WTC11 (cell line): ENCODE measurements around the gene PC. TPM values are rescaled to one million over a fixed set of nuclear protein-coding genes. Genes with fewer than 3 reads are reported as not detected.

Experiments
- ATAC-seq: fragments of 200-7000 bp; cut with Tn5 transposase; 2 replicates; pipeline ENCODE4 v1.10.0; 2021; ENCODE audit warnings: mild to moderate bottlenecking, moderate library complexity
- CTCF ChIA-PET: fragments of 300-600 bp; sonication (Branson Sonifier 250); formaldehyde crosslinking; loops from one replicate; lab custom pipeline; 2021; ENCODE audit warnings: antibody characterized with exemption; lab: Charles Lee
- POLR2A ChIA-PET: fragments of 350-600 bp; sonication (Branson Sonifier 250); formaldehyde crosslinking; loops from one replicate; lab custom pipeline; 2021; ENCODE audit warnings: antibody characterized with exemption; lab: Charles Lee
- DNase-seq: peaks from one replicate; pipeline ENCODE4 v3.0.0; 2021; ENCODE audit warnings: low spot score
- H3K27ac Mint-ChIP-seq: 2 replicates; pipeline ENCODE4 v1.8.0; 2021; ENCODE audit warnings: mixed read lengths
- H3K27me3 Mint-ChIP-seq: 2 replicates; pipeline ENCODE4 v1.8.0; 2021; ENCODE audit warnings: low read depth, mild to moderate bottlenecking, moderate library complexity, mixed read lengths
- H3K36me3 Mint-ChIP-seq: 2 replicates; pipeline ENCODE4 v1.8.0; 2021; ENCODE audit warnings: mixed read lengths
- H3K4me1 Mint-ChIP-seq: 2 replicates; pipeline ENCODE4 v1.8.0; 2022; ENCODE audit warnings: mixed read lengths
- H3K4me3 Mint-ChIP-seq: 2 replicates; pipeline ENCODE4 v1.8.0; 2021; ENCODE audit warnings: mild to moderate bottlenecking, moderate library complexity, mixed read lengths
- H3K9me3 Mint-ChIP-seq: 2 replicates; pipeline ENCODE4 v1.8.0; 2021; ENCODE audit warnings: mixed read lengths
- CBFB ChIP-seq: sonication (generic); formaldehyde crosslinking; IDR thresholded peaks from 2 replicates; pipeline ENCODE4 v1.8.1; 2022; ENCODE audit warnings: mild to moderate bottlenecking, low read depth, missing genetic modification reagents
- ESRRA ChIP-seq: sonication (generic); formaldehyde crosslinking; IDR thresholded peaks from 2 replicates; pipeline ENCODE4 v1.8.1; 2022; ENCODE audit warnings: mild to moderate bottlenecking, missing genetic modification reagents, borderline replicate concordance
- ETV6 ChIP-seq: sonication (generic); formaldehyde crosslinking; IDR thresholded peaks from 2 replicates; pipeline ENCODE4 v1.8.1; 2022; ENCODE audit warnings: mild to moderate bottlenecking, missing genetic modification reagents
- GABPB1 ChIP-seq: sonication (generic); formaldehyde crosslinking; IDR thresholded peaks from 2 replicates; pipeline ENCODE4 v1.8.1; 2023; ENCODE audit warnings: mild to moderate bottlenecking, missing genetic modification reagents
- HMGA2 ChIP-seq: fragments of 250-450 bp; sonication (Bioruptor Pico); IDR thresholded peaks from 2 replicates; pipeline ENCODE4 v1.4.0; 2021; ENCODE audit warnings: mild to moderate bottlenecking, moderate library complexity
- JUN ChIP-seq: sonication (generic); formaldehyde crosslinking; IDR thresholded peaks from 2 replicates; pipeline ENCODE4 v1.8.0; 2023; ENCODE audit warnings: mild to moderate bottlenecking, missing genetic modification reagents
- NFE2L1 ChIP-seq: sonication (generic); formaldehyde crosslinking; IDR thresholded peaks from 2 replicates; pipeline ENCODE4 v1.8.1; 2023; ENCODE audit warnings: missing genetic modification reagents
- NR3C1 ChIP-seq: sonication (generic); formaldehyde crosslinking; conservative IDR thresholded peaks from 2 replicates; pipeline ENCODE4 v1.8.1; 2023; ENCODE audit warnings: low read depth, mild to moderate bottlenecking, missing genetic modification reagents
- RELA ChIP-seq: sonication (generic); formaldehyde crosslinking; IDR thresholded peaks from 2 replicates; pipeline ENCODE4 v1.8.1; 2022; ENCODE audit warnings: missing genetic modification reagents, mild to moderate bottlenecking, borderline replicate concordance
- ZBTB21 ChIP-seq: sonication (generic); formaldehyde crosslinking; IDR thresholded peaks from 2 replicates; pipeline ENCODE4 v1.8.1; 2023; ENCODE audit warnings: mild to moderate bottlenecking, missing genetic modification reagents, borderline replicate concordance
- ZNF121 ChIP-seq: sonication (generic); formaldehyde crosslinking; IDR thresholded peaks from 2 replicates; pipeline ENCODE4 v1.8.0; 2023; ENCODE audit warnings: missing genetic modification reagents
- total RNA-seq: library from RNA; stranded (reverse); gene quantifications from 3 replicates; pipeline ENCODE4 v1.2.3, GENCODE V29; 2021
- TF ChIP-seq, protein P1 (sequence below): sonication (generic); formaldehyde crosslinking; conservative IDR thresholded peaks from 2 replicates; pipeline ENCODE4 v1.8.1; 2023; ENCODE audit warnings: mild to moderate bottlenecking, low read depth, missing genetic modification reagents, moderate library complexity
- TF ChIP-seq, protein P2 (sequence below): sonication (generic); formaldehyde crosslinking; IDR thresholded peaks from 2 replicates; pipeline ENCODE4 v1.8.1; 2023; ENCODE audit warnings: mild to moderate bottlenecking, missing genetic modification reagents, borderline replicate concordance
- TF ChIP-seq, protein P3 (sequence below): sonication (generic); formaldehyde crosslinking; IDR thresholded peaks from 2 replicates; pipeline ENCODE4 v1.8.1; 2022; ENCODE audit warnings: missing genetic modification reagents, borderline replicate concordance
- TF ChIP-seq, protein P4 (sequence below): sonication (generic); formaldehyde crosslinking; IDR thresholded peaks from 2 replicates; pipeline ENCODE4 v1.8.0; 2022; ENCODE audit warnings: mild to moderate bottlenecking, missing genetic modification reagents
- TF ChIP-seq, protein P5 (sequence below): fragments of 250-450 bp; sonication (Bioruptor Pico); IDR thresholded peaks from 2 replicates; pipeline ENCODE4 v1.9.0; 2021; ENCODE audit warnings: mild to moderate bottlenecking
- TF ChIP-seq, protein P6 (sequence below): sonication (generic); formaldehyde crosslinking; IDR thresholded peaks from 2 replicates; pipeline ENCODE4 v1.8.1; 2022; ENCODE audit warnings: mild to moderate bottlenecking, missing genetic modification reagents, moderate library complexity, borderline replicate concordance
- TF ChIP-seq, protein P7 (sequence below): fragments of 250-450 bp; sonication (Bioruptor Pico); IDR thresholded peaks from 2 replicates; pipeline ENCODE4 v1.9.0; 2021; ENCODE audit warnings: mild to moderate bottlenecking
- TF ChIP-seq, protein P8 (sequence below): fragments of 250-450 bp; sonication (Bioruptor Pico); IDR thresholded peaks from 2 replicates; pipeline ENCODE4 v1.9.0; 2021; ENCODE audit warnings: mild to moderate bottlenecking, borderline replicate concordance

PC gene
- total RNA-seq, 1 experiment from 2014 or later: 27.2 TPM

DNA sequence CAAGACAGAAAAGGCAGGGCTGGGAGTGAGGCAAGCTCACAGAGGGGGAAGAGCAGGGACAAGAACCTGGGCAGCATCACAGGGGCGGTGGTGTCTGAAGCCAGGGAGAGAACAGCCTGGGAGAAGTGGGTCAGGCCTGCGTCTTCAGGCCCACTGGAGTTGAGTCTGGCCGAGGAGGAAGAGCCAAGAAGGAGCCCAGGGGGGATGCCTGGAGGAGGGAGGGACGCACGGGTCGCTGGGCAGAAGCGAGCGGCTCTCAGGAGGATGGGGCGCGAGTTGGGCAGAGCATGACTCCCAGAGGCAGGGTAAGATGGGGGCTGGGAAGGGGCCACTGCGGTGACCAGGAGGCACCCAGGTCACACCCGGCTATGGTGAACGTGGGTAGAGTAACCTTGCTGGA lies 82.8 kb downstream of the PC start (continued):
- TF ChIP-seq, protein P1, sequence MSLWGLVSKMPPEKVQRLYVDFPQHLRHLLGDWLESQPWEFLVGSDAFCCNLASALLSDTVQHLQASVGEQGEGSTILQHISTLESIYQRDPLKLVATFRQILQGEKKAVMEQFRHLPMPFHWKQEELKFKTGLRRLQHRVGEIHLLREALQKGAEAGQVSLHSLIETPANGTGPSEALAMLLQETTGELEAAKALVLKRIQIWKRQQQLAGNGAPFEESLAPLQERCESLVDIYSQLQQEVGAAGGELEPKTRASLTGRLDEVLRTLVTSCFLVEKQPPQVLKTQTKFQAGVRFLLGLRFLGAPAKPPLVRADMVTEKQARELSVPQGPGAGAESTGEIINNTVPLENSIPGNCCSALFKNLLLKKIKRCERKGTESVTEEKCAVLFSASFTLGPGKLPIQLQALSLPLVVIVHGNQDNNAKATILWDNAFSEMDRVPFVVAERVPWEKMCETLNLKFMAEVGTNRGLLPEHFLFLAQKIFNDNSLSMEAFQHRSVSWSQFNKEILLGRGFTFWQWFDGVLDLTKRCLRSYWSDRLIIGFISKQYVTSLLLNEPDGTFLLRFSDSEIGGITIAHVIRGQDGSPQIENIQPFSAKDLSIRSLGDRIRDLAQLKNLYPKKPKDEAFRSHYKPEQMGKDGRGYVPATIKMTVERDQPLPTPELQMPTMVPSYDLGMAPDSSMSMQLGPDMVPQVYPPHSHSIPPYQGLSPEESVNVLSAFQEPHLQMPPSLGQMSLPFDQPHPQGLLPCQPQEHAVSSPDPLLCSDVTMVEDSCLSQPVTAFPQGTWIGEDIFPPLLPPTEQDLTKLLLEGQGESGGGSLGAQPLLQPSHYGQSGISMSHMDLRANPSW (CRISPR knock-in tag): no peak
- no peak for TF ChIP-seq ZNF121
- TF ChIP-seq, protein P2, sequence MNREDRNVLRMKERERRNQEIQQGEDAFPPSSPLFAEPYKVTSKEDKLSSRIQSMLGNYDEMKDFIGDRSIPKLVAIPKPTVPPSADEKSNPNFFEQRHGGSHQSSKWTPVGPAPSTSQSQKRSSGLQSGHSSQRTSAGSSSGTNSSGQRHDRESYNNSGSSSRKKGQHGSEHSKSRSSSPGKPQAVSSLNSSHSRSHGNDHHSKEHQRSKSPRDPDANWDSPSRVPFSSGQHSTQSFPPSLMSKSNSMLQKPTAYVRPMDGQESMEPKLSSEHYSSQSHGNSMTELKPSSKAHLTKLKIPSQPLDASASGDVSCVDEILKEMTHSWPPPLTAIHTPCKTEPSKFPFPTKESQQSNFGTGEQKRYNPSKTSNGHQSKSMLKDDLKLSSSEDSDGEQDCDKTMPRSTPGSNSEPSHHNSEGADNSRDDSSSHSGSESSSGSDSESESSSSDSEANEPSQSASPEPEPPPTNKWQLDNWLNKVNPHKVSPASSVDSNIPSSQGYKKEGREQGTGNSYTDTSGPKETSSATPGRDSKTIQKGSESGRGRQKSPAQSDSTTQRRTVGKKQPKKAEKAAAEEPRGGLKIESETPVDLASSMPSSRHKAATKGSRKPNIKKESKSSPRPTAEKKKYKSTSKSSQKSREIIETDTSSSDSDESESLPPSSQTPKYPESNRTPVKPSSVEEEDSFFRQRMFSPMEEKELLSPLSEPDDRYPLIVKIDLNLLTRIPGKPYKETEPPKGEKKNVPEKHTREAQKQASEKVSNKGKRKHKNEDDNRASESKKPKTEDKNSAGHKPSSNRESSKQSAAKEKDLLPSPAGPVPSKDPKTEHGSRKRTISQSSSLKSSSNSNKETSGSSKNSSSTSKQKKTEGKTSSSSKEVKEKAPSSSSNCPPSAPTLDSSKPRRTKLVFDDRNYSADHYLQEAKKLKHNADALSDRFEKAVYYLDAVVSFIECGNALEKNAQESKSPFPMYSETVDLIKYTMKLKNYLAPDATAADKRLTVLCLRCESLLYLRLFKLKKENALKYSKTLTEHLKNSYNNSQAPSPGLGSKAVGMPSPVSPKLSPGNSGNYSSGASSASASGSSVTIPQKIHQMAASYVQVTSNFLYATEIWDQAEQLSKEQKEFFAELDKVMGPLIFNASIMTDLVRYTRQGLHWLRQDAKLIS (CRISPR knock-in tag): no peak
- no peak for TF ChIP-seq GABPB1 (CRISPR knock-in tag)
- no peak for TF ChIP-seq RELA (CRISPR knock-in tag)
- TF ChIP-seq, protein P3, sequence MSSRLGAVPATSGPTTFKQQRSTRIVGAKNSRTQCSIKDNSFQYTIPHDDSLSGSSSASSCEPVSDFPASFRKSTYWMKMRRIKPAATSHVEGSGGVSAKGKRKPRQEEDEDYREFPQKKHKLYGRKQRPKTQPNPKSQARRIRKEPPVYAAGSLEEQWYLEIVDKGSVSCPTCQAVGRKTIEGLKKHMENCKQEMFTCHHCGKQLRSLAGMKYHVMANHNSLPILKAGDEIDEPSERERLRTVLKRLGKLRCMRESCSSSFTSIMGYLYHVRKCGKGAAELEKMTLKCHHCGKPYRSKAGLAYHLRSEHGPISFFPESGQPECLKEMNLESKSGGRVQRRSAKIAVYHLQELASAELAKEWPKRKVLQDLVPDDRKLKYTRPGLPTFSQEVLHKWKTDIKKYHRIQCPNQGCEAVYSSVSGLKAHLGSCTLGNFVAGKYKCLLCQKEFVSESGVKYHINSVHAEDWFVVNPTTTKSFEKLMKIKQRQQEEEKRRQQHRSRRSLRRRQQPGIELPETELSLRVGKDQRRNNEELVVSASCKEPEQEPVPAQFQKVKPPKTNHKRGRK: no peak
- TF ChIP-seq ZBTB21 (CRISPR knock-in tag): no peak
- TF ChIP-seq ETV6: no peak
- no peak for TF ChIP-seq NFE2L1 (CRISPR knock-in tag)

DNA sequence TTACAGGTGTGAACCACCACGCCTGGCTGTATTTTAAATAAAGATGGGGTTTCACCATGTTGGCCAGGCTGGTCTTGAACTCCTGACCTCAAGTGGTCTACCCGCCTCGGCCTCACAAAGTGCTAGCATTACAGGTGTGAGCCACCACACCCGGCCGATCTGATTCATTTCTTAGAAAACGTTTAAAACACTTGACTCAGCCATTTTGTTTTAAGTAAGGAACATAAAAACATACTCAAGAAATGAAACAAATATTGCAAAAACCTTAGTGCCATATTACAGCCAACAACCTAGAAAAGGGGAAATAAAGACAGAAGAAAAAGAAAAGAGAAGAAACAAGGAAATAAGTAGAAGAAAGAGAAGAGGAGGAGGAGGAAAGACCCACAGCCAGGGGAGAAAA lies 84.0 kb downstream of the PC start:
- ATAC-seq (no peak), DNase-seq (no peak)
- no peaks in the 10 kb centered on the region for H3K27me3 Mint-ChIP-seq
- H3K9me3 Mint-ChIP-seq: no peaks in the 10 kb centered on the region
- H3K36me3 Mint-ChIP-seq: no peaks in the 10 kb centered on the region
- POLR2A ChIA-PET: no interaction called here
- no peak overlapping the region for H3K27ac Mint-ChIP-seq
- peaks cover 6% of the 10 kb centered on the region for H3K4me1 Mint-ChIP-seq
- H3K4me3 Mint-ChIP-seq: no peak overlapping the region
- CTCF ChIA-PET: no interaction called here
- TF ChIP-seq, protein P4, sequence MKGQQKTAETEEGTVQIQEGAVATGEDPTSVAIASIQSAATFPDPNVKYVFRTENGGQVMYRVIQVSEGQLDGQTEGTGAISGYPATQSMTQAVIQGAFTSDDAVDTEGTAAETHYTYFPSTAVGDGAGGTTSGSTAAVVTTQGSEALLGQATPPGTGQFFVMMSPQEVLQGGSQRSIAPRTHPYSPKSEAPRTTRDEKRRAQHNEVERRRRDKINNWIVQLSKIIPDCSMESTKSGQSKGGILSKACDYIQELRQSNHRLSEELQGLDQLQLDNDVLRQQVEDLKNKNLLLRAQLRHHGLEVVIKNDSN (CRISPR knock-in tag): no peak
- TF ChIP-seq, protein P5, sequence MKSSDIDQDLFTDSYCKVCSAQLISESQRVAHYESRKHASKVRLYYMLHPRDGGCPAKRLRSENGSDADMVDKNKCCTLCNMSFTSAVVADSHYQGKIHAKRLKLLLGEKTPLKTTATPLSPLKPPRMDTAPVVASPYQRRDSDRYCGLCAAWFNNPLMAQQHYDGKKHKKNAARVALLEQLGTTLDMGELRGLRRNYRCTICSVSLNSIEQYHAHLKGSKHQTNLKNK: no peak
- TF ChIP-seq NFE2L1 (CRISPR knock-in tag) (no peak), HMGA2 (CRISPR knock-in tag) (no peak), NR3C1 (no peak), CBFB (CRISPR knock-in tag) (no peak), JUN (CRISPR knock-in tag) (no peak), ZBTB21 (CRISPR knock-in tag) (no peak), ESRRA (CRISPR knock-in tag) (no peak)
- TF ChIP-seq, protein P6, sequence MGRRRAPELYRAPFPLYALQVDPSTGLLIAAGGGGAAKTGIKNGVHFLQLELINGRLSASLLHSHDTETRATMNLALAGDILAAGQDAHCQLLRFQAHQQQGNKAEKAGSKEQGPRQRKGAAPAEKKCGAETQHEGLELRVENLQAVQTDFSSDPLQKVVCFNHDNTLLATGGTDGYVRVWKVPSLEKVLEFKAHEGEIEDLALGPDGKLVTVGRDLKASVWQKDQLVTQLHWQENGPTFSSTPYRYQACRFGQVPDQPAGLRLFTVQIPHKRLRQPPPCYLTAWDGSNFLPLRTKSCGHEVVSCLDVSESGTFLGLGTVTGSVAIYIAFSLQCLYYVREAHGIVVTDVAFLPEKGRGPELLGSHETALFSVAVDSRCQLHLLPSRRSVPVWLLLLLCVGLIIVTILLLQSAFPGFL (CRISPR knock-in tag): no peak
- TF ChIP-seq, protein P7, sequence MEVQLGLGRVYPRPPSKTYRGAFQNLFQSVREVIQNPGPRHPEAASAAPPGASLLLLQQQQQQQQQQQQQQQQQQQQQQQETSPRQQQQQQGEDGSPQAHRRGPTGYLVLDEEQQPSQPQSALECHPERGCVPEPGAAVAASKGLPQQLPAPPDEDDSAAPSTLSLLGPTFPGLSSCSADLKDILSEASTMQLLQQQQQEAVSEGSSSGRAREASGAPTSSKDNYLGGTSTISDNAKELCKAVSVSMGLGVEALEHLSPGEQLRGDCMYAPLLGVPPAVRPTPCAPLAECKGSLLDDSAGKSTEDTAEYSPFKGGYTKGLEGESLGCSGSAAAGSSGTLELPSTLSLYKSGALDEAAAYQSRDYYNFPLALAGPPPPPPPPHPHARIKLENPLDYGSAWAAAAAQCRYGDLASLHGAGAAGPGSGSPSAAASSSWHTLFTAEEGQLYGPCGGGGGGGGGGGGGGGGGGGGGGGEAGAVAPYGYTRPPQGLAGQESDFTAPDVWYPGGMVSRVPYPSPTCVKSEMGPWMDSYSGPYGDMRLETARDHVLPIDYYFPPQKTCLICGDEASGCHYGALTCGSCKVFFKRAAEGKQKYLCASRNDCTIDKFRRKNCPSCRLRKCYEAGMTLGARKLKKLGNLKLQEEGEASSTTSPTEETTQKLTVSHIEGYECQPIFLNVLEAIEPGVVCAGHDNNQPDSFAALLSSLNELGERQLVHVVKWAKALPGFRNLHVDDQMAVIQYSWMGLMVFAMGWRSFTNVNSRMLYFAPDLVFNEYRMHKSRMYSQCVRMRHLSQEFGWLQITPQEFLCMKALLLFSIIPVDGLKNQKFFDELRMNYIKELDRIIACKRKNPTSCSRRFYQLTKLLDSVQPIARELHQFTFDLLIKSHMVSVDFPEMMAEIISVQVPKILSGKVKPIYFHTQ (CRISPR knock-in tag): no peak
- TF ChIP-seq, protein P8, sequence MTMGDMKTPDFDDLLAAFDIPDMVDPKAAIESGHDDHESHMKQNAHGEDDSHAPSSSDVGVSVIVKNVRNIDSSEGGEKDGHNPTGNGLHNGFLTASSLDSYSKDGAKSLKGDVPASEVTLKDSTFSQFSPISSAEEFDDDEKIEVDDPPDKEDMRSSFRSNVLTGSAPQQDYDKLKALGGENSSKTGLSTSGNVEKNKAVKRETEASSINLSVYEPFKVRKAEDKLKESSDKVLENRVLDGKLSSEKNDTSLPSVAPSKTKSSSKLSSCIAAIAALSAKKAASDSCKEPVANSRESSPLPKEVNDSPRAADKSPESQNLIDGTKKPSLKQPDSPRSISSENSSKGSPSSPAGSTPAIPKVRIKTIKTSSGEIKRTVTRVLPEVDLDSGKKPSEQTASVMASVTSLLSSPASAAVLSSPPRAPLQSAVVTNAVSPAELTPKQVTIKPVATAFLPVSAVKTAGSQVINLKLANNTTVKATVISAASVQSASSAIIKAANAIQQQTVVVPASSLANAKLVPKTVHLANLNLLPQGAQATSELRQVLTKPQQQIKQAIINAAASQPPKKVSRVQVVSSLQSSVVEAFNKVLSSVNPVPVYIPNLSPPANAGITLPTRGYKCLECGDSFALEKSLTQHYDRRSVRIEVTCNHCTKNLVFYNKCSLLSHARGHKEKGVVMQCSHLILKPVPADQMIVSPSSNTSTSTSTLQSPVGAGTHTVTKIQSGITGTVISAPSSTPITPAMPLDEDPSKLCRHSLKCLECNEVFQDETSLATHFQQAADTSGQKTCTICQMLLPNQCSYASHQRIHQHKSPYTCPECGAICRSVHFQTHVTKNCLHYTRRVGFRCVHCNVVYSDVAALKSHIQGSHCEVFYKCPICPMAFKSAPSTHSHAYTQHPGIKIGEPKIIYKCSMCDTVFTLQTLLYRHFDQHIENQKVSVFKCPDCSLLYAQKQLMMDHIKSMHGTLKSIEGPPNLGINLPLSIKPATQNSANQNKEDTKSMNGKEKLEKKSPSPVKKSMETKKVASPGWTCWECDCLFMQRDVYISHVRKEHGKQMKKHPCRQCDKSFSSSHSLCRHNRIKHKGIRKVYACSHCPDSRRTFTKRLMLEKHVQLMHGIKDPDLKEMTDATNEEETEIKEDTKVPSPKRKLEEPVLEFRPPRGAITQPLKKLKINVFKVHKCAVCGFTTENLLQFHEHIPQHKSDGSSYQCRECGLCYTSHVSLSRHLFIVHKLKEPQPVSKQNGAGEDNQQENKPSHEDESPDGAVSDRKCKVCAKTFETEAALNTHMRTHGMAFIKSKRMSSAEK (CRISPR knock-in tag): no peak
